Measurements from ENCODE around the gene CXCL6.

DNA sequence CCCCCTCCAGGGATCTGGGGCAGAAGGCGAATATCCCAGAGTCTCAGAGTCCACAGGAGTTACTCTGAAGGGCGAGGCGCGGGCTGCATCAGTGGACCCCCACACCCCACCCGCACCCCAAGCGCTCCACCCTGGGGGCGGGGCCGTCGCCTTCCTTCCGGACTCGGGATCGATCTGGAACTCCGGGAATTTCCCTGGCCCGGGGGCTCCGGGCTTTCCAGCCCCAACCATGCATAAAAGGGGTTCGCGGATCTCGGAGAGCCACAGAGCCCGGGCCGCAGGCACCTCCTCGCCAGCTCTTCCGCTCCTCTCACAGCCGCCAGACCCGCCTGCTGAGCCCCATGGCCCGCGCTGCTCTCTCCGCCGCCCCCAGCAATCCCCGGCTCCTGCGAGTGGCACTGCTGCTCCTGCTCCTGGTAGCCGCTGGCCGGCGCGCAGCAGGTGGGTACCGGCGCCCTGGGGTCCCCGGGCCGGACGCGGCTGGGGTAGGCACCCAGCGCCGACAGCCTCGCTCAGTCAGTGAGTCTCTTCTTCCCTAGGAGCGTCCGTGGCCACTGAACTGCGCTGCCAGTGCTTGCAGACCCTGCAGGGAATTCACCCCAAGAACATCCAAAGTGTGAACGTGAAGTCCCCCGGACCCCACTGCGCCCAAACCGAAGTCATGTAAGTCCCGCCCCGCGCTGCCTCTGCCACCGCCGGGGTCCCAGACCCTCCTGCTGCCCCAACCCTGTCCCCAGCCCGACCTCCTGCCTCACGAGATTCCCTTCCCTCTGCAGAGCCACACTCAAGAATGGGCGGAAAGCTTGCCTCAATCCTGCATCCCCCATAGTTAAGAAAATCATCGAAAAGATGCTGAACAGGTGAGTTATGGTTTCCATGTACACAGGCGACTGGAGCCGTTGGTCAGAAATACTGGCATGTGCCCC lies 32.9 kb downstream of the CXCL6 start, which contains the start of gene CXCL1:
- no peak for TF ChIP-seq POLR2A (IDR thresholded peaks at IDR 0.05)
- TF ChIP-seq, protein P1, sequence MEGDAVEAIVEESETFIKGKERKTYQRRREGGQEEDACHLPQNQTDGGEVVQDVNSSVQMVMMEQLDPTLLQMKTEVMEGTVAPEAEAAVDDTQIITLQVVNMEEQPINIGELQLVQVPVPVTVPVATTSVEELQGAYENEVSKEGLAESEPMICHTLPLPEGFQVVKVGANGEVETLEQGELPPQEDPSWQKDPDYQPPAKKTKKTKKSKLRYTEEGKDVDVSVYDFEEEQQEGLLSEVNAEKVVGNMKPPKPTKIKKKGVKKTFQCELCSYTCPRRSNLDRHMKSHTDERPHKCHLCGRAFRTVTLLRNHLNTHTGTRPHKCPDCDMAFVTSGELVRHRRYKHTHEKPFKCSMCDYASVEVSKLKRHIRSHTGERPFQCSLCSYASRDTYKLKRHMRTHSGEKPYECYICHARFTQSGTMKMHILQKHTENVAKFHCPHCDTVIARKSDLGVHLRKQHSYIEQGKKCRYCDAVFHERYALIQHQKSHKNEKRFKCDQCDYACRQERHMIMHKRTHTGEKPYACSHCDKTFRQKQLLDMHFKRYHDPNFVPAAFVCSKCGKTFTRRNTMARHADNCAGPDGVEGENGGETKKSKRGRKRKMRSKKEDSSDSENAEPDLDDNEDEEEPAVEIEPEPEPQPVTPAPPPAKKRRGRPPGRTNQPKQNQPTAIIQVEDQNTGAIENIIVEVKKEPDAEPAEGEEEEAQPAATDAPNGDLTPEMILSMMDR (IDR thresholded peaks at IDR 0.05): no peak
